Skin epidermis (tissue), 12 donors: Measurements from ENCODE around the gene TRRAP.

Source experiments
- H3K27ac ChIP-seq, 21 experiments: fragments of 200-600 bp; sonication (generic) in 11 of 21; one replicate each; pipeline ENCODE4 v1.5.0; 2020; ENCODE audit warnings: mild to moderate bottlenecking in 3 of 21, inconsistent platforms in 2 of 21, moderate library complexity in 2 of 21
- H3K4me3 ChIP-seq, 7 experiments: fragments of 200-600 bp; sonication (generic) in 2 of 7; one replicate each; pipeline ENCODE4 v1.5.0; 2020; ENCODE audit warnings: inconsistent platforms in 2 of 7, mild to moderate bottlenecking in 2 of 7, moderate library complexity in 1 of 7

The TRRAP gene

GRCh38 chr7:98976396-98977185, 98.3 kb downstream of the TRRAP start:
- Histone ChIP-seq H3K27ac (no peak overlapping the region), H3K4me3 (no peak overlapping the region)

- H3K4me3 ChIP-seq: no peak overlapping the region
- peak overlapping the region in 2 of 21 experiments; percentile 14 to 29 for H3K27ac ChIP-seq
Measured at GRCh38 chr7:98978672-98979071, 100.3 kb downstream of the TRRAP start.

- H3K4me3 ChIP-seq: no peak overlapping the region
- H3K27ac ChIP-seq: no peak overlapping the region
Measured at GRCh38 chr7:98981701-98982100, 103.4 kb downstream of the TRRAP start.

- Histone ChIP-seq H3K27ac (no peak overlapping the region), H3K4me3 (no peak overlapping the region)
Measured at GRCh38 chr7:98982686-98983085, 104.4 kb downstream of the TRRAP start.

- H3K27ac ChIP-seq: no peak overlapping the region
- no peak overlapping the region for H3K4me3 ChIP-seq
Measured at GRCh38 chr7:98984126-98984525, 105.8 kb downstream of the TRRAP start.

GRCh38 chr7:98985406-98985805, 107.1 kb downstream of the TRRAP start:
- H3K4me3 ChIP-seq: no peak overlapping the region
- H3K27ac ChIP-seq: no peak overlapping the region

- Histone ChIP-seq H3K4me3 (no peak overlapping the region), H3K27ac (no peak overlapping the region)
Measured at GRCh38 chr7:98985945-98986344, 107.6 kb downstream of the TRRAP start.

GRCh38 chr7:98988641-98989040, 110.3 kb downstream of the TRRAP start:
- Histone ChIP-seq H3K27ac (no peak overlapping the region), H3K4me3 (no peak overlapping the region)

GRCh38 chr7:98990356-98990755, 112.0 kb downstream of the TRRAP start:
- no peak overlapping the region for H3K27ac ChIP-seq
- H3K4me3 ChIP-seq: no peak overlapping the region

GRCh38 chr7:98991141-98991540, 112.8 kb downstream of the TRRAP start:
- no peak overlapping the region for H3K4me3 ChIP-seq

GRCh38 chr7:98992076-98992475, 113.7 kb downstream of the TRRAP start:
- H3K4me3 ChIP-seq: no peak overlapping the region
- no peak overlapping the region for H3K27ac ChIP-seq

More at GRCh38 chr7:98991141-98991540, 112.8 kb downstream of the TRRAP start:
- H3K27ac ChIP-seq: no peak overlapping the region

- Histone ChIP-seq H3K27ac (no peak overlapping the region), H3K4me3 (no peak overlapping the region)
Measured at GRCh38 chr7:98993024-98993897, 114.9 kb downstream of the TRRAP start.

- H3K4me3 ChIP-seq: no peak overlapping the region
- H3K27ac ChIP-seq: no peak overlapping the region
Measured at GRCh38 chr7:98994046-98994944, 116.0 kb downstream of the TRRAP start.

GRCh38 chr7:98995111-98995510, 116.8 kb downstream of the TRRAP start:
- Histone ChIP-seq H3K27ac (no peak overlapping the region), H3K4me3 (no peak overlapping the region)

GRCh38 chr7:98995523-98996149, 117.3 kb downstream of the TRRAP start:
- H3K4me3 ChIP-seq: no peak overlapping the region
- H3K27ac ChIP-seq: no peak overlapping the region

- H3K27ac ChIP-seq: no peak overlapping the region
- H3K4me3 ChIP-seq: no peak overlapping the region
Measured at GRCh38 chr7:98996150-98996552, 117.8 kb downstream of the TRRAP start.

GRCh38 chr7:98997846-98998245, 119.5 kb downstream of the TRRAP start:
- Histone ChIP-seq H3K4me3 (no peak overlapping the region), H3K27ac (no peak overlapping the region)

- Histone ChIP-seq H3K27ac (no peak overlapping the region), H3K4me3 (no peak overlapping the region)
Measured at GRCh38 chr7:98998821-98999725, 120.7 kb downstream of the TRRAP start.
